Measurements from ENCODE around the gene CCDC112. TPM values are rescaled to one million over a fixed set of nuclear protein-coding genes. Genes with fewer than 3 reads are reported as not detected.

CCDC112 gene
- total and polyA plus RNA-seq, 9 donors: 1.5 to 5.6 (median 3.1) TPM

- H3K9me3 ChIP-seq: no peaks in the 10 kb centered on the region
- intact Hi-C loops (cut with DNase I): no loop called here
- WGBS, 3 donors: 94 to 97% (median 96%) methylated on average over 3 of the region's 3 CpGs
Observed at GRCh38 chr5:115321309-115321708, 24.9 kb upstream of the CCDC112 start.

DNA sequence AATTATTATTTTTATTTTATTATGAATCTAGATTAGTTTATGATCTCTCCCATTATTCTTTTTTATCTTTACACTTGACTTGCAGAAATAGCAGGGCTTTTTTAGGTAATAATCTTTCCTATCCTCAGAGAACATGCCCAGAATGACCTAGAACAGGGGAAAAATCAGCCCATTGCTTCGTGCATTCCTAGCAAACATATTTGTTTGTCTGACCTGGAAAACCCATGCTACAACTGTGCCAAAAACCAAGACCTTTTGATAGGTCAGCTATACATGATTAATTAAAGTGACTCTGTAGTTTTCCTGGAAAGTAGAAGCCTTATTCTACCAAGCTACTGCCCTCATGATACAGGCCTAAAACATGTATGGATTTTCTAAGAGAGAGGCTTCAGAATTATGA is 24.1 kb upstream of the CCDC112 start:
- H3K36me3 ChIP-seq: no peaks in the 10 kb centered on the region
- TF ChIP-seq, protein P1, sequence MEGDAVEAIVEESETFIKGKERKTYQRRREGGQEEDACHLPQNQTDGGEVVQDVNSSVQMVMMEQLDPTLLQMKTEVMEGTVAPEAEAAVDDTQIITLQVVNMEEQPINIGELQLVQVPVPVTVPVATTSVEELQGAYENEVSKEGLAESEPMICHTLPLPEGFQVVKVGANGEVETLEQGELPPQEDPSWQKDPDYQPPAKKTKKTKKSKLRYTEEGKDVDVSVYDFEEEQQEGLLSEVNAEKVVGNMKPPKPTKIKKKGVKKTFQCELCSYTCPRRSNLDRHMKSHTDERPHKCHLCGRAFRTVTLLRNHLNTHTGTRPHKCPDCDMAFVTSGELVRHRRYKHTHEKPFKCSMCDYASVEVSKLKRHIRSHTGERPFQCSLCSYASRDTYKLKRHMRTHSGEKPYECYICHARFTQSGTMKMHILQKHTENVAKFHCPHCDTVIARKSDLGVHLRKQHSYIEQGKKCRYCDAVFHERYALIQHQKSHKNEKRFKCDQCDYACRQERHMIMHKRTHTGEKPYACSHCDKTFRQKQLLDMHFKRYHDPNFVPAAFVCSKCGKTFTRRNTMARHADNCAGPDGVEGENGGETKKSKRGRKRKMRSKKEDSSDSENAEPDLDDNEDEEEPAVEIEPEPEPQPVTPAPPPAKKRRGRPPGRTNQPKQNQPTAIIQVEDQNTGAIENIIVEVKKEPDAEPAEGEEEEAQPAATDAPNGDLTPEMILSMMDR (IDR thresholded peaks at IDR 0.05): no peak
- TF ChIP-seq POLR2A (IDR thresholded peaks at IDR 0.05): no peak
- no peak for TF ChIP-seq EP300 (IDR thresholded peaks at IDR 0.05)
- 30 to 39% (median 33%) methylated on average over 1 of the region's 1 CpG for WGBS, 3 donors
- intact Hi-C loops (cut with DNase I): no loop called here
- no peak overlapping the region for H3K4me3 ChIP-seq
- no peak overlapping the region for H3K27ac ChIP-seq
- H3K9me3 ChIP-seq: no peaks in the 10 kb centered on the region
- H3K27me3 ChIP-seq: no peaks in the 10 kb centered on the region
- no peaks in the 10 kb centered on the region for H3K4me1 ChIP-seq (ENCODE audit: insufficient read depth)
- no peak for DNase-seq

More at GRCh38 chr5:115321309-115321708, 24.9 kb upstream of the CCDC112 start:
- Histone ChIP-seq H3K36me3 (no peaks in the 10 kb centered on the region), H3K27ac (no peak overlapping the region), H3K4me1 (ENCODE audit: insufficient read depth) (no peaks in the 10 kb centered on the region), H3K4me3 (no peak overlapping the region), H3K27me3 (no peaks in the 10 kb centered on the region)
- TF ChIP-seq POLR2A (IDR thresholded peaks at IDR 0.05) (no peak), EP300 (IDR thresholded peaks at IDR 0.05) (no peak)
- TF ChIP-seq, protein P1 (IDR thresholded peaks at IDR 0.05): no peak
- DNase-seq: no peak

DNA sequence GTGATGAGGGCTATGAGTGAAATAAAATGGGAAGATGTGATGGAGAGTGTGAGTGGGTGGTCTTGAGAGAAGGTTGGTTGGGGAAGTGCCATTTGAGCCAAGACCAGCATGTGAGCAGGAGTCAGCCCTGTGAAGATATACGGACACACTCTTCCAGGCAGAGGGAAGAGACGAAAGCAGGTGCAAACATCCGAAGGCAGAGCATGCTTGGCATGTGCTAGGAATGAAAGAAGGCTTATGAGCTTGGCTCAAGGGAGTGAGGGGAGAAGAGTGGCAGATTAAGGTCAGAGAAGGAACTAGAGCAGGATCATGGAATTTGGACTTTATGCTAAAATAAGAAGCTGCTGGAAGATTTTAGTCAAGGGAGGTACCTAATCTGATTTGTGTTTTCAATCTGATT is 23.6 kb upstream of the CCDC112 start:
- no peaks in the 10 kb centered on the region for H3K36me3 ChIP-seq
- 48 to 76% (median 49%) methylated on average over 3 of the region's 3 CpGs for WGBS, 3 donors
- H3K9me3 ChIP-seq: no peaks in the 10 kb centered on the region
- intact Hi-C loops (cut with DNase I): no loop called here
- no peak overlapping the region for H3K4me3 ChIP-seq
- no peaks in the 10 kb centered on the region for H3K4me1 ChIP-seq (ENCODE audit: insufficient read depth)
- H3K27ac ChIP-seq: no peak overlapping the region
- TF ChIP-seq, protein P1 (IDR thresholded peaks at IDR 0.05): no peak
- TF ChIP-seq POLR2A (IDR thresholded peaks at IDR 0.05) (no peak), EP300 (IDR thresholded peaks at IDR 0.05) (no peak)
- no peaks in the 10 kb centered on the region for H3K27me3 ChIP-seq
- DNase-seq: no peak

DNA sequence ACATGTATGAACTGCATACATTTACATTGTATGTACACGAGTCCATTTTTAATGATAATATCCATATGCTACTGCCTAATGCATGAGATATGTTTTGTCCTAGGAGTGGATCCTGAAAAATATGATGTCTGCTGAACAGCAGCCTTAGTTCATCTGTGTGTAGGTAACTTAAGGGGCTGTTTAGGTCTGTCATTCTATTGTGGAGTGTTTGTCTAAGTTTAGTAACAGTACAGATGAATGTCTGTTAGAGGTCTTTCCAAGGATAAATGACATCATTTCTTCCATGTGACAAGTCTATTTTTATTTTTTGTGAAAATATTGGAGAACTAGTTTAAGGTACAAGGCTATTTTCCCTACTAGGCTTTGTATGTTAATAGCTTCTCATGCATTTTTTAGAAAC is 22.6 kb upstream of the CCDC112 start:
- Histone ChIP-seq H3K27ac (no peak overlapping the region), H3K4me1 (ENCODE audit: insufficient read depth) (no peaks in the 10 kb centered on the region), H3K4me3 (no peak overlapping the region), H3K27me3 (no peaks in the 10 kb centered on the region), H3K9me3 (no peaks in the 10 kb centered on the region), H3K36me3 (no peaks in the 10 kb centered on the region)
- no peak for DNase-seq
- WGBS, 3 donors: 0% methylated on average over 1 of the region's 1 CpG
- TF ChIP-seq, protein P1 (IDR thresholded peaks at IDR 0.05): no peak
- TF ChIP-seq POLR2A (IDR thresholded peaks at IDR 0.05) (no peak), EP300 (IDR thresholded peaks at IDR 0.05) (no peak)
- intact Hi-C loops (cut with DNase I): no loop called here

Measured in ovary (tissue), 9 donors.